HL-60 (cell line): ENCODE data around the gene RALGPS2.

Experiments
- POLR2AphosphoS5 ChIP-seq: IDR thresholded peaks from 2 replicates; pipeline ENCODE4 v1.6.1; 2012; ENCODE audit warnings: low read depth
- TF ChIP-seq, protein P1 (sequence below): IDR thresholded peaks from one replicate; pipeline ENCODE4 v1.5.1; 2011; ENCODE audit warnings: low read length, control low read depth, inconsistent platforms; ENCODE audit not compliant: insufficient read depth

DNA sequence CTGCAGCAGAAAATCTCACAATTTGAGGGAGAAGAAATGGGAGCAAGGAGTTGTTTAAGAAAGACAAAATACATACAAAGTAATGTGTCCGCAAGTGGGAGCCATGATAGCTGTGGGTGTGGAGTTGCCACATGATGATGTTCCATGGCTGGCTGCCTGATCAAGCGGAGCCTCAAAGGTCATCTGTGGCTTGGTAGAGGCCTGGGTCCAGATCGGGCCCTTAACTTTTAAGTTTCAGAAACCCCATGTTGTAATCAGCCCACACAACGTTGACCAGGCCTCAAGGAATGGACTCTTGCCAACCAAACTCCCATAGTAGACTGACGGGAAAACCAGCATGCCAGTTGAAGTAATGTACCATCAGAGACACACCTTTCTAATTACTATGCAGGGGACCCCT, 210.6 kb downstream of the RALGPS2 start:
- TF ChIP-seq, protein P1, sequence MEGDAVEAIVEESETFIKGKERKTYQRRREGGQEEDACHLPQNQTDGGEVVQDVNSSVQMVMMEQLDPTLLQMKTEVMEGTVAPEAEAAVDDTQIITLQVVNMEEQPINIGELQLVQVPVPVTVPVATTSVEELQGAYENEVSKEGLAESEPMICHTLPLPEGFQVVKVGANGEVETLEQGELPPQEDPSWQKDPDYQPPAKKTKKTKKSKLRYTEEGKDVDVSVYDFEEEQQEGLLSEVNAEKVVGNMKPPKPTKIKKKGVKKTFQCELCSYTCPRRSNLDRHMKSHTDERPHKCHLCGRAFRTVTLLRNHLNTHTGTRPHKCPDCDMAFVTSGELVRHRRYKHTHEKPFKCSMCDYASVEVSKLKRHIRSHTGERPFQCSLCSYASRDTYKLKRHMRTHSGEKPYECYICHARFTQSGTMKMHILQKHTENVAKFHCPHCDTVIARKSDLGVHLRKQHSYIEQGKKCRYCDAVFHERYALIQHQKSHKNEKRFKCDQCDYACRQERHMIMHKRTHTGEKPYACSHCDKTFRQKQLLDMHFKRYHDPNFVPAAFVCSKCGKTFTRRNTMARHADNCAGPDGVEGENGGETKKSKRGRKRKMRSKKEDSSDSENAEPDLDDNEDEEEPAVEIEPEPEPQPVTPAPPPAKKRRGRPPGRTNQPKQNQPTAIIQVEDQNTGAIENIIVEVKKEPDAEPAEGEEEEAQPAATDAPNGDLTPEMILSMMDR: no peak
- no peak for TF ChIP-seq POLR2AphosphoS5
